SJCRH30 (cell line): ENCODE results near the gene MRPS27. TPM values are rescaled to one million over a fixed set of nuclear protein-coding genes. Genes with fewer than 3 reads are reported as not detected.
"Not testable (repeated sequence)": the region's sequence is repeated elsewhere in the genome, so short reads cannot be mapped to it uniquely, and the experiment has no call there.

Experiments used
- DNase-seq, 2 experiments: peaks; one replicate each; pipeline ENCODE4 v3.0.0-alpha.2; 2015 to 2020
- H3K27ac ChIP-seq: fragments of 250-450 bp; sonication (Bioruptor Pico); 2 replicates; pipeline ENCODE4 v1.5.1; 2020; ENCODE audit warnings: mild to moderate bottlenecking, moderate library complexity
- H3K27me3 ChIP-seq: fragments of 250-450 bp; sonication (Bioruptor Pico); 2 replicates; pipeline ENCODE4 v1.5.1; 2020; ENCODE audit warnings: mild to moderate bottlenecking, moderate library complexity
- H3K36me3 ChIP-seq: fragments of 250-450 bp; sonication (Bioruptor Pico); 2 replicates; pipeline ENCODE4 v1.5.1; 2020; ENCODE audit warnings: mild to moderate bottlenecking, moderate library complexity
- H3K4me1 ChIP-seq: fragments of 250-450 bp; sonication (Bioruptor Pico); 2 replicates; pipeline ENCODE4 v1.5.1; 2020; ENCODE audit warnings: mild to moderate bottlenecking, moderate library complexity
- H3K4me3 ChIP-seq: fragments of 250-450 bp; sonication (Bioruptor Pico); 2 replicates; pipeline ENCODE4 v1.5.1; 2020; ENCODE audit warnings: mild to moderate bottlenecking, moderate library complexity
- H3K9me3 ChIP-seq: fragments of 250-450 bp; sonication (Bioruptor Pico); replicated peaks from 2 replicates; pipeline ENCODE4 v1.5.1; 2020; ENCODE audit warnings: mild to moderate bottlenecking, moderate library complexity
- total RNA-seq: library from RNA; depleted of rRNA; stranded (reverse); fragments of >200 nt; shearing (Covaris generic); gene quantifications from 2 replicates; pipeline ENCODE4 v1.2.3, GENCODE V29; 2014

Gene MRPS27
- total RNA-seq, 1 experiment from 2014 or later = 105 TPM

- Histone ChIP-seq H3K4me3 (no peak overlapping the region), H3K36me3 (no peaks in the 10 kb centered on the region)
Observed at GRCh38 chr5:72351376-72351775, 31.3 kb upstream of the MRPS27 start.

DNA sequence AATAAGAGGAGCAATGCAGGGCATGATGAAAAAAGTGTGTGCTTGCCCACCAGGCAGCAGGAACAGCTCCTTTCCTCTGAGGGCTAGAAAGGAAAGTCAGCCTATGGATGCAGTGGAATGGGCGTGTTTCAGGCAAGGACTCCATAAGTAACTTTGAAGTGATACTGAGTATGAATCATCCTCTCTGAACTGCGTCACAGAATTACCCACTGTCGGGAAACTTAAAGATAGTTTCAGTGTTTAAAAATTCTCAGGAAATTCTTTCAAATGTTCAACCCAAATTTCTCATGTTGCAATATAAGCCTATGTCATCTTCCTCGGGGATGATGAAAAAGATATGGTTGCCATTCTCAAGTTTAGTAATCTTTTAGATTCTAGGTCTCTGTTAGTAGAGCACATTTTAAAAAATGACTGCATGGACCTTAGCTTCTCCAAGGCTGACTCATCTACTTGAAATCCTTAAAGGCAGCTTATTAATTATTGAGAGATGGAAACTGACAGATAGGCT, 27.8 kb upstream of the MRPS27 start:
- Histone ChIP-seq H3K27me3 (no peaks in the 10 kb centered on the region), H3K9me3 (no peaks in the 10 kb centered on the region), H3K27ac (no peak overlapping the region), H3K4me1 (no peaks in the 10 kb centered on the region), H3K4me3 (no peak overlapping the region), H3K36me3 (peaks cover 13% of the 10 kb centered on the region)
- DNase-seq = no peak

More at GRCh38 chr5:72351376-72351775, 31.3 kb upstream of the MRPS27 start:
- H3K27me3 ChIP-seq = no peaks in the 10 kb centered on the region
- H3K9me3 ChIP-seq = no peaks in the 10 kb centered on the region
- no peak for DNase-seq
- H3K4me1 ChIP-seq = peaks cover 6% of the 10 kb centered on the region; the same call in 1 of the 2 replicates
- H3K27ac ChIP-seq = no peak overlapping the region

DNA sequence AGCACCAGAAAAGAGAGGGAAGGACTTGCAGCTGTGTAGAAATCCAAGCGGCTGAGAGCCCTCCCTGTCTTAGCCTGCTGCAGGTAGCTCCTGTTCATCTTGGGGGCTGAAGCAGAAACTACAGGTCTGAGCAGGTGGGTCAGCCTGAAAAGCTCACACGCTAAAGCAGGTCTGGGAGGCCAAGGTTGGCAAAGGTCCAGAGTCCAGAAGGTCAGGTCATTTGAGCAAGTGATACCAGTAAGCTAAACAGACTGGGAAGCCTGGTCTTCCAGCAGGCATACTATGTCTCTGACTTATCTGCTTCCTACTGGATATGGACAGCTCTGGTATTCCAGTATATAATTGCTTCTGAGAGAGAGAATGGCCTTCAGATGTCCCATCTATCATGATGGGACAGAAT, 26.4 kb upstream of the MRPS27 start:
- no peak for DNase-seq
- H3K4me3 ChIP-seq = no peak overlapping the region
- H3K27ac ChIP-seq = no peak overlapping the region
- H3K4me1 ChIP-seq = no peaks in the 10 kb centered on the region
- no peaks in the 10 kb centered on the region for H3K27me3 ChIP-seq
- no peaks in the 10 kb centered on the region for H3K9me3 ChIP-seq
- peaks cover 16% of the 10 kb centered on the region for H3K36me3 ChIP-seq

DNA sequence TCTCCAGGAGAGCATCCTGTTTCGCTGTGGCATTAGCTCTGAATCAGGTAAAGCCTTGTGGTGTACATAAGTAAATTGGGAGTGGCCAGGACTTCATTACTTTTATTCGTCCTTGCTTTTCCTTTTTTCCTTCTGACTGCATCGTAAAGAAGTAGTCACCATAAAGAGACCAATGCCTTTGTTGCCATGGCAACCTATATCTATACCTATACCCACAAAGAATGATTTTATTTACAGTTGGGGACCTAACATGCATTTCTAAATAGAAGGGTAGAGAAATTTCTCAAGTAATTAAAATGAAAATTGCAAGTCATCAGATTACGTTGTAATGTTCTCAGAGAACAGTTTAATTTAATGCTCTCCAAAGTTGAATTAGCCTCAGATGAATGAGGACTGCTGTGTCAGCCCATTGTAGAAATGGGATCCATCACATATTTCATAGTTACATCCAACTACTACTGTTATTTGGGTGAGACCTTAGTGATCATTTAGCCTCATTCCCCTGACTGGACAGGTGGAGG, 18.7 kb upstream of the MRPS27 start:
- H3K36me3 ChIP-seq = peaks cover 36% of the 10 kb centered on the region

GRCh38 chr5:72337159-72337558, 17.1 kb upstream of the MRPS27 start:
- Histone ChIP-seq H3K36me3 (peaks cover 37% of the 10 kb centered on the region), H3K27ac (no peak overlapping the region), H3K27me3 (no peaks in the 10 kb centered on the region), H3K9me3 (no peaks in the 10 kb centered on the region), H3K4me3 (no peak overlapping the region), H3K4me1 (no peaks in the 10 kb centered on the region)
- no peak for DNase-seq

More for the DNA sequence above, 18.7 kb upstream of the MRPS27 start:
- no peak overlapping the region for H3K27ac ChIP-seq
- DNase-seq = no peak
- no peaks in the 10 kb centered on the region for H3K4me1 ChIP-seq
- H3K27me3 ChIP-seq = no peaks in the 10 kb centered on the region
- H3K9me3 ChIP-seq = no peaks in the 10 kb centered on the region
- H3K4me3 ChIP-seq = no peak overlapping the region

DNA sequence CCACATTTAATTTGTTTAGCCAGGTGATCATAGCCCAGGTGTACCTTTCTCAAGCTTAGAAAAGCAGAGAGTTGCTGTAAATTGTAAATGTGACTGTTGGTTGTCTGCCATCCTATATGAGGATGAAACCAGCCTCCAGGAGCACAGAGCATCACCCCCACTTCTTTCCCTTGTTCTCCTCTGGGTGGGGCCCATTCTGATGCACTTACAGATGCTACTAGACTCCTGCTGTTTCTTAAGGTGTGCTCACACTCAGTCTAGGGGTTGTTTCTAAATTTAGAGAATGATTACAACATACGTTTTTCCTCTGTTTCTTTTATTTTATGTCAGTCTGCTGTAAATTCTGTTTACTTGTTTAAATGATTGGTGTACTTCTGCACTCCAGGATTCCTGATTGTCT, 10.7 kb upstream of the MRPS27 start:
- Histone ChIP-seq H3K27me3 (no peaks in the 10 kb centered on the region), H3K4me1 (no peaks in the 10 kb centered on the region), H3K36me3 (peaks cover 43% of the 10 kb centered on the region), H3K4me3 (no peak overlapping the region), H3K27ac (no peak overlapping the region), H3K9me3 (no peaks in the 10 kb centered on the region)
- no peak for DNase-seq

DNA sequence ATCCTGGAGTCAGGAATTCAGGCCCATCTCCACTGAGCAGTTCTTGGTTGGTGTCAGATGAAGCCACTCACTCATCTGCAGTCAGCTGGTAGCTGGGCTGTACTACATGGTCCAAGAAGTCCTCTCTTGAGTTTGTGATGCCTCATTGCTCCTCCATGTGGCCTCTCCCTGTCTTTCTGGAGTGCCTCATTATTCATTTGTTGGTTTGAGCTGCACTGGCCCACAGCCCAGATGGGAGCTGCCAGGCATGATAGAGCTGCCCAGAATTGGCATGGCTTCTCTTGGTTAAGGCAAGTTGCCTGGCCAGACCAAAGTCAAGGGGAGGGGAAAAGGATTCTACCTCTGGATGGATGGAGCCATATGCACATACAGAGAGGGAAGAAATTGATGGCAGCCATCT, 8.1 kb upstream of the MRPS27 start:
- Histone ChIP-seq H3K27ac (no peak overlapping the region), H3K9me3 (no peaks in the 10 kb centered on the region), H3K4me1 (no peaks in the 10 kb centered on the region), H3K4me3 (no peak overlapping the region), H3K36me3 (peaks cover 33% of the 10 kb centered on the region), H3K27me3 (no peaks in the 10 kb centered on the region)
- DNase-seq = no peak

- no peak for DNase-seq
- H3K27me3 ChIP-seq = no peaks in the 10 kb centered on the region
- H3K4me1 ChIP-seq = no peaks in the 10 kb centered on the region
- no peak overlapping the region for H3K27ac ChIP-seq
- H3K9me3 ChIP-seq = no peaks in the 10 kb centered on the region
- H3K36me3 ChIP-seq = peaks cover 22% of the 10 kb centered on the region; the same call in 1 of the 2 replicates
- H3K4me3 ChIP-seq = no peak overlapping the region
Observed at GRCh38 chr5:72326306-72326649, 6.2 kb upstream of the MRPS27 start.

- DNase-seq = no peak
- no peak overlapping the region for H3K4me3 ChIP-seq
Observed at GRCh38 chr5:72325566-72326305, 5.7 kb upstream of the MRPS27 start.

DNA sequence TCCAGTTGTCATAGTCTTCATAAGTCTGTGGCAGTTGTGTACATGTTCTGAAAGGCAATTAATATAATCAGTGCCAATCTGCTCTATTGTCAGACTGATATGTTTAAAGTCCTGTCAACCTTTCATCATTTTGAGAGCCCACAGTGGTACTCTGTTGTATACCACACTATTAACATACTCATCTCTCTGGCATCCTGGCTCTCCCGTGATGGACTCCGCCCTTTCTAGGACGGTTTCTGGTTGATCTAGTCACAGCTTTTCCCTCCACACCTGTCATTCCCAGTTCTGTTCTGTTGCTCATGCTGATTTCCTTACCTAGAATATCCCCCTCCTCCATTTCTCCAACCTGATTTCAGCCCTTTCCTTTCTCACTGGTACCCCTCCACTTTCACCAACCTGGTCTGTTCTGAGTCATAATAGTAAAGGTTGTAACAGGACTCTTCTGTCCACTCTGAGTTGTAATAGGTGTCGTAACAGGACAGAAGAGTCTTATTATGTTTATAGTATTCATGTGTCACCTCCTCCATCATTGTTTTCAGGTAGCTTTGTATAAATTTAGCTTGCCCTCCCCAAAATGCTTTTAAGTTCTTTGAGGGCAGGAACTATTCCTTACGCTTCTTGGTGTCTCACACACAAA, 4.3 kb upstream of the MRPS27 start:
- DNase-seq = no peak
- no peak overlapping the region for H3K27ac ChIP-seq

More at GRCh38 chr5:72325566-72326305, 5.7 kb upstream of the MRPS27 start:
- Histone ChIP-seq H3K36me3 (peaks cover 22% of the 10 kb centered on the region; the same call in 1 of the 2 replicates), H3K27ac (no peak overlapping the region), H3K9me3 (no peaks in the 10 kb centered on the region), H3K4me1 (no peaks in the 10 kb centered on the region), H3K27me3 (no peaks in the 10 kb centered on the region)

GRCh38 chr5:72319435-72319975, 535 bp downstream of the MRPS27 start:
- H3K27me3 ChIP-seq, H3K9me3 ChIP-seq, H3K4me1 ChIP-seq, H3K36me3 ChIP-seq: not testable (repeated sequence)
- peak in 1 of 2 experiments; percentile 42 for DNase-seq
- Histone ChIP-seq H3K4me3 (peak overlapping the region; percentile 74), H3K27ac (peak overlapping the region; percentile 62)

More for the DNA sequence above, 4.3 kb upstream of the MRPS27 start:
- Histone ChIP-seq H3K36me3 (peaks cover 14% of the 10 kb centered on the region; the same call in 1 of the 2 replicates), H3K27me3 (no peaks in the 10 kb centered on the region), H3K9me3 (no peaks in the 10 kb centered on the region), H3K4me3 (no peak overlapping the region), H3K4me1 (no peaks in the 10 kb centered on the region)

GRCh38 chr5:72314571-72315172, 5.4 kb downstream of the MRPS27 start:
- Histone ChIP-seq H3K9me3 (no peaks in the 10 kb centered on the region), H3K4me3 (no peak overlapping the region), H3K27me3 (no peaks in the 10 kb centered on the region), H3K4me1 (no peaks in the 10 kb centered on the region), H3K27ac (no peak overlapping the region), H3K36me3 (peaks cover 15% of the 10 kb centered on the region)
- peak in 1 of 2 experiments; percentile 44 for DNase-seq

- H3K27ac ChIP-seq = no peak overlapping the region
- no peaks in the 10 kb centered on the region for H3K27me3 ChIP-seq
- DNase-seq = no peak
- H3K4me3 ChIP-seq = no peak overlapping the region
- peaks cover 16% of the 10 kb centered on the region for H3K36me3 ChIP-seq
- 0 out of 2 replicates have a peak, but pooled peaks cover 2% of the 10 kb centered on the region for H3K4me1 ChIP-seq
- no peaks in the 10 kb centered on the region for H3K9me3 ChIP-seq
Observed at GRCh38 chr5:72313141-72313540, 6.9 kb downstream of the MRPS27 start.

- Histone ChIP-seq H3K27ac (peak overlapping the region; percentile 92; the same call in 1 of the 2 replicates), H3K27me3 (no peaks in the 10 kb centered on the region), H3K4me3 (no peak overlapping the region), H3K9me3 (no peaks in the 10 kb centered on the region), H3K36me3 (peaks cover 14% of the 10 kb centered on the region), H3K4me1 (0 out of 2 replicates have a peak, but pooled peaks cover 2% of the 10 kb centered on the region)
- no peak for DNase-seq
Observed at GRCh38 chr5:72308853-72309191, 11.2 kb downstream of the MRPS27 start.
